Measurements from ENCODE around the gene LMAN1L.

Gene LMAN1L

DNA sequence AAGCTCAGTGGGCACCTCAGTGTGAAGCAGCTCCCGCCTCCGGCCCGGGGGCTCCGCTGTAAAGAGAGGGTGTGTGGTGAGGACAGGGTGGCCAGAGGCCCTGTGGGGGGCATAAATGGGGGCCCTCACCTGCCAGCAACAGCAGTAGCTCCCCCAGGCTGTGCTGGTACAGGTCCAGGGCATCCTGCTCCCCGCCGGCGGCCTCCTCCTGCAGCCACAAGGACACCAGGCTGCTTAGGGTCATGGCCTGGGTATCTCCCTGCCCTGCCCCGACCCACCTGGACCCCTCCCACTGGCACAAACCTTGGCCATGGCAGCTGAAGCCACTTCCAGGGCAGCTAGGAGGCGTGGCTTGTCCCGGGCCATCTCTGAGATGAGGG, 25.5 kb downstream of the LMAN1L start:
- no peak for DNase-seq (ENCODE audit: low spot score)

DNA sequence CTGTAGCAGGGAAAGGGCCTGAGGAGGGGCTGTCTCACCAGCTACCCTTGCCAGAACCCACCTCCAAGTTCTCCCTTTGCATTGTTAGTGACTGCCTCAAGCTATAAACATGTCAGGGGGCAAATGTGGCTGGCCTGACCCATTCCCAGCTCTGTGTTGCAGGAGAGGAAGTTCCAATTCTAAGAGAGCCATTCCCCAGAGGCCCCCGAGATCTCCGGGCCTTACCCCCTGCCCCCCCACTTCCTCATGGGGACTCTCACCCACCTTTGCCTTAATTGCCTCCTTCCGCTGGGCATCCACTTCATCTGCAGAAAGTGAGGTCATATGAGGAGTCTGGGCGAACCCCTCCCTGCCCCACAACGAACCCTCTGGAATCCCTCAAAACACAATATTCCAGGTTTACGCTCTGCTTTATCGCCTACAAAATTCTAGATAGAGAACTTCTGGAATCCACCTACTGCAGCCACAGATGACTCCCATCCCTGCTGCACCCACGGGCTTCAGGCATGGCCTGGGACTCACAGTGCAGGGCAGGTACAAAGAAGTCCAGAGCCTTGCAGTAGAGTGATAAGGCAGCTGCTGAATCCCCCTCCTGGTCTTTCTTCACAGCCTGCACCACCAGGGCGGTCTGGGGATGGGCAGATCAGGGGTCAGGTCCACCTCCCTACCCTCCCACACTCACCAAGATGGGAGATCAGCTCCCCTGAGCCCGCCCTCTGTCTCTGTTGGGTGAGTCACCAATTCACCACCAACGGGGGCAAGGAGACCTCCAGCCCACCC, 26.3 kb downstream of the LMAN1L start:
- DNase-seq (ENCODE audit: low spot score) = no peak

DNA sequence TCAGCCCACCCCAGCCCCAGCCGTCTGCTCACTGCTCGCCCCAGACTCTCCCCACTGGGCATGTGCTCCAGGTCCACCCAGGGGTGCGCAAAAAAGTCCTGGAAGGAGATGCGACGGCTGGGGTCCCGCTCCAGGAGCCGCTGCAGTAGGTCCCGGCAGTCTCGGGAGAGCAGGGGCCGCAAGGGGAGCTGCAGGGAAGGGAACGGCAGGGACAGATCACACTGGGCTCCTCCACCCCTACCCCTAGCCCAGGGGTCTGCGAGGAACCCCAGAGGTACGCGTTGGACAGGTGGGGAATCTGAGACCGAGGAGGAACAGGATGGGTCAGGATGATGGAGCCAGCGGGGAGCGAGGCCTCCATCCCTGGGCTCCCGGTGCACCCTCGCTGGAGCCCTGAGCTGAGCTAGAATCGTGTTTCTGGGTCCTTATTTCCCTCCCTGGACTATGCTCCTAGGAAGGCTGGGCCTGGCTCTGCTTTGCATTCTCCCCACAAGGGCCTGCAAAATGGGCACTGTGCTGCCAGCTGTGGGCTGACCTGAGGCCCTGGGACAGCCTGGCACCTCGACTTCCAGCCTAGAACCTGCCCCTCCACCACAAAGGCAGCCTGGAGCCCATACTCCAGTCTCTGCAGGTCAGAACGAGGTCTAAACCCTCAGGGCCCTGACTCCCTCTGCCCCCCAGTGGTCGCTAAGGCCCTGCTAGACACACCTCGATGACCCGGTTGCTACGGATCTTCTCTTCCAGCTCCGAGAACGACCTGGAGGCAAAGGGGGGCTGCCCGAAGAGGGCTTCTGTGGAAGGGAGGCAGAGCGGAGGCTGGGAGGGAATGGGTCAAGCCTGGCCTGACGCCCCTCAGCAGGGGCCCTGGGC, 27.1 kb downstream of the LMAN1L start:
- DNase-seq (ENCODE audit: low spot score) = no peak

DNA sequence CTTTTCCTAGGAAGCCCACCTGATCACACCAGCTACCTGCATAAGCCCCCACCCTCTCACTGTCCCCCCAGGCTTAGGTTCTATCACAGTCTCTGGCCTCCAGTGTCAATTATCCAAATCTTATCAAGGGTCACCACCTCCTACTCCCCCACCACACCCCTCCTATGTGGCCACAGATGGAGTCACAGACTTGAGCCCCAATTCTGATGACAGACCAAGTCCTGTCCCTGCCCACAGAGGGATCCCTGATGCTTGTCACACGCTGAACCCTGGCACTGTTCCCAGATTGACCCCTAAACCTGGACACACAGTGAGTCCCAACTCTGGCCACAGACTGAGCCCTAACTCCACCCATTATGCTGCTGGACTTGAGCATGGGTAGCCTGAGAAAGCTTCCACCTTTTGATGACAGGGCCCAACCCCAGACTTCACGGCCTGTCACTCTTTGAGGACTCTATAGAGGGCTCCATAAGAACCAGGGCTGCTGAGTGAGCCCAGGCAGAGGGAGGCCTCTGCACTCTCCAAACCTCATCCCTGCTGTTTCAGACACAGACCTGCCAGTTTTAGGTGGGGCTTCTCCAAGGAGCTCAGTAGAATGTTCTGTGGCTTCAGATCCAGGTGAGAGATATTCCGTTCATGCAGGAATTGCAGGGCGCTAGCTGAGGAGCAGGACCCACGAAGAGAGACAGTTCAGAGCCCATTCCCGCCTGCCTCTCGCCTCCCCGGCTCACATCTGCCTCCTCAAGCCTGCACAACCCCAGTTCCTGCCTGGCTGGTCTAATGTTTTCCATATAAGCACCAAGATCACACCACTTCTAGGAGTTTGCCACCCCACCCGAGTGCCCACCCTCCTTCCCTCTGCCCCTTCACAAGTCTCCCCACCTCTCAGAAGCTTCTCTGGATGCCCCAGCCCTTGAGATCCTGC, 28.5 kb downstream of the LMAN1L start:
- DNase-seq (ENCODE audit: low spot score) = no peak

- DNase-seq (ENCODE audit: low spot score) = no peak
These were observed 29.3 kb downstream of the LMAN1L start for GRCh38 chr15:74841891-74842373.

DNA sequence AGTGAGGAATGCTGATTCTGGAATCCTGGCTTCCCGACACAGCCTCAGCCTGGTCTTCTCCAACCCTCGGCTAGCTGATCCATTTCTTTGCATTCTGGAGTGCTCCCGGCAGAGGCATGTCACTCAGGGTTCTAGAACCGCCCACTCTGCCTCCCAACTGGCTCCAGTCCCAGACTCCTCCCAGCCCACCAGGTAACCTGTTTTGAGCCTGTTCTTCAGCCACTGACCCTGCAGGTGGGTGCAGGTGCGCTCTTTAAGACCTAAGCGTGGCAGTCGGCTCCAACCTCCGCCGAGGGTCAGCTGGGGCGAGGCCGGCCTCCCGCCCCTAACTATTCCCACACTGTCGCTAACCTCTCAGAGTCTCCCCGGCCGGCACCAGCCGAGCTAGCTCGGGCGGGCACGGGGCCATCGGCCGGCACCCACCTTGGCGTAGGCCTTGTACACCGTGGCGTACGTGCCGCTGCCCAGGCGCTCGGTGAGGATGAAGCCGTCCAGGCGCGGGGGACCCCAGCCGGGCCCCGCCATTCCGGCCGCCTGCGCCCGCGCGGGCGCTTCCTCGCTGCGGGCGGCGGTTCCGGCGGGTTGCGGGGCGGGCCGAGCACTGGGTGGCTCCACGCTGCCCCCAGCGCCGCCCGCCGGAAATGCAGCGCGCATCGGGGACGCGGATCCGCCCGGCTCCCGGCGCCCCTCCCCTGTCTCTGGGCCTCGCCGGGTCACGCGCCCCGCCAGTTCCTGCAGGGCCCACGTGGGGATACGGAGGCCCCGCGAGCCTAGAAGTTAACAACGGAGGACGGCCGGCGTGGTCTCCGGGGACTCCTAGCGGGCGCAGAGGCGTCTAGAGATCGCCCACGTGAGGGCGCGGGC, 30.2 kb downstream of the LMAN1L start, which contains the start of gene ULK3:
Gene ULK3, minus strand, starts transcription at position 576 of the 864 bp plus-strand sequence. Its CDS starts 51 bp downstream, at position 525.
- peak; percentile 91 for DNase-seq (ENCODE audit: low spot score)

DNA sequence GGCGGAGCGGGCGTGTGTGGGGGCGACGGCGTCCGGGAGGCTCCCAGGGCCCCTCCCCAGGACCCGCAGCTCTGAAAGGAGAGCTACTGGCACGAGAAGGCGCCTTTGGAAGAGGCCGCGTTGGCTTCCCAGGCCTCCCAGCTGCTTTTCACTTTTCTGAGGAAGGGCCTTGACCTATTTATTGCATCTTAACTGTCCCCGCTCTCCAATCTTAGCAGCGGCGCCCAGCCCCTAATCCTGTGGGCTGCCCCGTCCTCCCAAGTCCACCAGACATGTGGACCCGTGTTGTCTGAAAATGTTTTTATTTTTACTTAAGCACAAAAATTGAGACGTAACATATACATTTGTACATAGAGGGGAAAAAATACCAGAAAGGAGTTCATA, 30.8 kb downstream of the LMAN1L start:
- no peak for DNase-seq (ENCODE audit: low spot score)

DNA sequence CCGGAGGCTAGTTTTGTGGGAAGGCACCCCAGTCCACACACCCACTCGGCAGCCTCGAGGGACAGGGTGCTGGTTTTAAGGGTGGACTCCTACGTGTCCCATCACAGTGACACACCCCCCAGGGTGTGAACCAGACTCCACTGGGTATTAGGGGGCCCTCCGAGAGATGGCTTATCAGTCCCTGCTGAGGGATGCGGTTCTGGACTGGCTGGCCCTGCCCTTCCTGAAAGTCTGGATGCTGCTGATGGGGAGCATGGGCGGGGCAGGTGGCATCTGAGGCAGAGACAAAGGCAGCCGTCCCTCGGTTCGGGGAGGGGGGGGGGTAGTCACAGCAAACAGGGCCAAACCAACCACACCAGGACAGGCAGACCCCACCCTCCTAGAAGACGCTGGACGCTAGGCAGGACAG, 31.3 kb downstream of the LMAN1L start:
- DNase-seq (ENCODE audit: low spot score) = no peak

DNA sequence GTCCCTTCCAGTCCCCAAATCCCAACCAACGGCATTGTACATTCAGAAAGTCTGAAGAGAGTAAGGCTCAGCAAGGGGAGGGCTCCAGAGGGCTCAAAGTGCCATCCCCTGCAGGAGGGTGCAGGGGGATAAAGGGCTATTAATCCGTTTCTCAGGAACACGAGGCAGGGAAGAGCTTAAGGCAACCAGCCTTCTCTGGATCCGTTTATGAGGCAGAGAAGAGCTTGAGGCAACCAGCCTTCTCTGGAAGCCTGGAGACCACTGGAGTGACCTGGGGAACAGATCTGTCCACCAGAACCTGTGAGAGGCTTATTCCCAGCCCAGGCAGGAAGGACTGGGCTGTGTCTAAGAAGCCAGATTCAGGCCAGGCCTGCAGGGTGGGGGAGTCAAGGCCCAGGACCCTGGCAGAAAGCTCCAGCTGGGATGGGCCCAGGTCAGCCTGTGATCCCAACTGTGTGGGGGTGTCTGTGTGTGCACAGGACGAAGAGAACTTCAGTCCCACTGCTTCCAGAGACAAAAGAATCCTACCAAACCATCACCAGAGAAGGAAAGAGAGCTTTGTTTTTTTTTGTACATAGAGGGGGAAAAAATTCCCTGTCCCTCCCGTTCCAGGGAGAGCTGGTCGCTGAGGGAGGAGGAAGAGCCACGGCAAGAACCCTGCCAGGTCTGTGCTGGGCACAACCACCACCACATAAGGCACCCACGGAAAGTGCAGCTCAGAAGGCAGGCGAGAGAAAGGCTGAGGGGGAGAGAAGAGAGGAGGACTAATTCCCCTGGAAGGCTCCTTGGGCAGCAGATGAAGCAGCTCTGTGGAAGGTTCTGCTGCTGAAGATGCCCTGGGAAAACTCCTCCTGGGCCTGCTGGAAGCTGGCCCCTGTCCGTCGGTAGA, 31.9 kb downstream of the LMAN1L start:
- DNase-seq (ENCODE audit: low spot score) = no peak

- DNase-seq (ENCODE audit: low spot score) = no peak
These were observed 32.6 kb downstream of the LMAN1L start for GRCh38 chr15:74845208-74845568.

DNA sequence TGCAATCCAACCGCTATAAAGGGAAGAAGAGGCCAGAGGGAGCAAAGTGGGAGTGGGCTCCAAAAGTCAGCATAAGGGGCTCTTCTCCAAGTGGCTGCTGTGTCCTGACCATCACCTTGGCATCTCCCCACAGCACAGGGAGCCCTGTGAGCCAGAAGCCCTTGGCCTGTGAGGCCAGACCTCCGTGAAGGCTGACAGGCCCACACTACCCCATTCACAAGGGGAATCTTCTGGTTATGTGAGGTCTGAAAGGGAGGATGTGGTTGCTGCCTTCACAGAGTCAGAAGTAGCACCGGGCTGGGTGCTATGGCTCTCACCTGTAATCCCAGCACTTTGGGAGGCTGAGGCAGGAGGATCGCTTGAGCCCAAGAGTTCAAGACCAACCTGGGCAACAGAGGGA, 32.9 kb downstream of the LMAN1L start:
- DNase-seq (ENCODE audit: low spot score) = no peak

DNA sequence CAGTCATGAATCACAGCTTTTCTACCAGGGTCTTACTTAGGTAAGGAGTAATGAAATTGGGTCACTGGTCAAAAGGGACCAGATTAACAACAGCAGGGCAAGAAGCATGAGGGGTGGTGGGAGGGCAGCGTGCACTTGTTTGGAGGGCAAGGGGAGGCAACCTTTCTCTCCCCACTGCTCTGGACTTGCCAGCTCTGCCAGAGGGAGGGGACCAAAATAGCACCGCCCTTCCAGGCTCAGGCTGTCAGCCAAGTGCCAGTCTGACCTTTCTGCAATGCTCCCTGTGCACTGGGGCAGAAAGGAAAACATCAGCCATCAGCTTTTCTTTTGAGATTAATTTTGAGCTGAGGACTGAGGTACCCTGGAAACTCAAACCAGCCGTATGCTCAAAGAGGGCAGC, 34.8 kb downstream of the LMAN1L start:
- DNase-seq (ENCODE audit: low spot score) = no peak

GRCh38 chr15:74850393-74850792, 37.8 kb downstream of the LMAN1L start:
- DNase-seq (ENCODE audit: low spot score) = no peak

GRCh38 chr15:74851960-74852359, 39.3 kb downstream of the LMAN1L start:
- no peak for DNase-seq (ENCODE audit: low spot score)

DNA sequence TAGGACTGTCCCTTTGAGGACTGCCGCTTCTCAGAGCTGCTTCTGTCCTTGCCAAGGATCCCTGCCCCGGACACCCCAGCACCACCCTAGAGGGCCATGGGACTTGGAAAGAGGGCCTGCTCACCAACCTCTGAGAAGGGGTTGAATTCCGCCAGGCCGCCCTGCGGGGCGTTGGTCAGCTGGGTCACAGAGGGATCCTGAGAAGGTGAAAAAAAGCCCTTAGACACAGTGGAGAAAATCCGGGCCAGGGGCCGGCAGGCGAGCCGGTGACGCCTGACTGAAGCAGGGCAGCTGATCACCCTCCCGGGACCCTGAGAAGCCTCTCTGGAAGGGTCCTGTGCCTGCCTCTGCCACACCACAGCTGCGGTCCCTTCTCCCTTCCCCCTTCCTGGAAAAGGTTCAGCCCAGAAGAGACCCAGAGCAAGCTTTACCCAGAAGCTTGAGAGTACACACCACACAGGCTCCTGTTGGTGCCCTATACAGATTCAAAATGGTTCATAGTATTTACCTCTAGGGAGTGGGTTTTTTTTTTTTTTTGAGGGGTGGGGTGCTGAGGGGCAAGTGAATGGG, 41.9 kb downstream of the LMAN1L start:
- DNase-seq (ENCODE audit: low spot score) = no peak

DNA sequence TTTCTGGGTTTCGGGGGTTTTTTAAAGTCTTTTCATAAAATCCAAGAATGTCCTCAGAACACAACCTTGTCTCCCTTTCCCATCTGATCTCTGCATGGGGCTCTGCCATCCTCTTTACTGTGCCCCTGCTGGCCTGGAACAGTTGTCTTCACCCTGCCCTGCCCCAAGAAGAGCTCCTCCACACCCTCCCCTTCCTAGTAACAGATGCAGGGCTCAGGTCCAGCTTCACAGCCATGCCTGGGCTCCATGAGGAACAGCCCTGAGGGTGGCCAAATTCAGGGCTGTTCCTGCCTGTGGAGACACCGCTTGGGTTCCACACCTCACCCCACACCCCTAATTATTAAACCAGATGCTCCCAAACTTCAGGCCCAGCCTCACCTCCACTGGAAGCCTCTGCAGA, 43.2 kb downstream of the LMAN1L start:
- no peak for DNase-seq (ENCODE audit: low spot score)

DNA sequence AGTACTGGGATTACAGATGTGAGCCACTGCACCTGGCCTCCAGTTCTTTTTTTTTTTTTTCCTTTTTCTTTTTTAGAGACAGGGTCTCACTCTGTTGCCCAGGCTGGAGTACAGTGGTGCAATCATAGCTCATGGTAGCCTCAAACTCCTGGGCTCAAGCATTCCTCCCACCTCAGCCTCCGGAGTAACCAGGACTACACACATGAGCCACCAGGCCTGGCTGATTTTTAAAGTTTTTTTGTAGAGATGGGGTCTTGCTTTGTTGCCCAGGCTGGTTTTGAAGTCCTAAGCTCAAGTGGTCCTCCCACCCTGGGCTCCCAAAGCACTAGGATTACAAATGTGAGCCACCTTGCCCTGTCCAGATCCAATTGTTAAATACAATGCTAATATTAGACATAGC, 43.9 kb downstream of the LMAN1L start:
- DNase-seq (ENCODE audit: low spot score) = no peak

DNA sequence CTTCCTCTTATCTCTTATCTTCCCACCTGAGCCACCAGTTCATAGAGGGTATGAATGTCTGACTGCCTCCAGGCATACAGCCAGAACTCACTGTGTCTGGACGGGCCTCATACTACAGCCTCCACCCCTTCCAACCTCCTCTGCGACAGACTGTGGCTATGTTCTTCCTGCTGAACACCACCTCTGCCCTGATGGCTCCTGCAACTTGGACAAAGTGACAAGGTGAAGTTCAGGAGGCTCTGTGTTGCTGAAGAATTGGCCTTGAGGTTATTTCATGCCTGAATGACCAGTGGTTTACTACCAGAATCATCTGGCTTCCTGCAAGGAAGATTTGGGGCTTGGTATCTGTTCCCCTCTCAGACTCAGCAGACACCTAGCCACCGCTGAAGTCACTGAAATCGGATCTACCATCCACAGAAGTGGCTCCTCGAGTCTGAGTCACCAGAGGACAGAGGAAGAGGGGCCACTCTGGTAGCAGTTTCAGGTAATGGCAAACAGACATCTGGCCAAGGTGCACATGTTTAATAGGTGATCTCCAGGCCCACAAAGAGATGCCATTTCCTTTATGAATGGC, 44.5 kb downstream of the LMAN1L start:
- no peak for DNase-seq (ENCODE audit: low spot score)

- DNase-seq (ENCODE audit: low spot score) = no peak
These were observed 45.2 kb downstream of the LMAN1L start for GRCh38 chr15:74857671-74858368.

Data from putamen (tissue), 1 donor.